ENCODE measurements around the gene UBE2D2. TPM values are rescaled to one million over a fixed set of nuclear protein-coding genes. Genes with fewer than 3 reads are reported as not detected.
A peak's percentile ranks its signal among the peaks of the same experiment; 100 is the strongest.

UBE2D2 gene
- total and polyA plus RNA-seq, 2 of the 13 experiments (the other 11 are each of a cell fraction or from before 2014, with no cell fraction given): 79.1 to 109 TPM

DNA sequence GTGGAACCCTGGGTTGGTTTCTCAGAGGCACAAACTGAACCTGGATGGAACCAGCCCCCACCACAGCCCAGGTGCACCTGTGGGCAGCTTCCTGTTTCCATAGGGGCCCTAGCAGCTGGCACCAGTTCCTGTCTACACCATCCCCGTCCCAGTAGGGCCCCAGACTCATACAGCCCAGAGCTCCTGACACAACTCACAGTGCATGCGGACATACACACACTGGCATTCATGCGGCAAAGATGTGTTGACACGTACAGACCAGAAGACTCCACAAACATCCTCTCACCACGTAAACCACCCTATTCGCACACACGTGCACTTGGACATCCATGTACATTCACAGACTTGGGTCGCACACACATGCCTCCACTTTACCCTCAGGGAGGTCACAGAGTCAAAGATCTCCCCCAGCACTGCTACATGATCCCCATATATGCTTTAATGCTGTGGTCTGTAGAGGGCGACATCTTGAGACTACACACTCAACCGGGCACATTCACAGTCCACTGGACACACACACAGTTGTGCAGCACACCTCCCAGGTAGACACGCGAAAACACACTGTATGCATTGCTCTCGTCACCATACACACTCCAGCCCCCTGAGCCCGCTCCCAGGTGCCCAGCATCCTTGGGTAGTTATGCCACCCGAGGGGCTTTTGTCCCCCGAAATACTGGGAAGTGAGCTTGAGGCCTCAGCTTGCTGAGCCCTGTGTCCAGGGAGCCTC, 109.4 kb downstream of the UBE2D2 start (continued):
- TF ChIP-seq STAG1 (CRISPR knock-in tag; IDR thresholded peaks at IDR 0.05) (peak; percentile 32), PHF20 (CRISPR knock-in tag; IDR thresholded peaks at IDR 0.05) (peak; percentile 3; the same call in 1 of the 2 replicates), ATM (IDR thresholded peaks at IDR 0.05; ENCODE audit: borderline replicate concordance) (no peak), ASH2L (IDR thresholded peaks at IDR 0.05; ENCODE audit: insufficient read length, low read depth, low read length) (peak; percentile 39), ZNF687 (CRISPR knock-in tag; IDR thresholded peaks at IDR 0.05) (peak; percentile 67), ZFY (CRISPR knock-in tag; IDR thresholded peaks at IDR 0.05) (0 out of 2 replicates have a peak, but pooled peaks have one; percentile 23), SSRP1 (CRISPR knock-in tag; IDR thresholded peaks at IDR 0.05) (0 out of 2 replicates have a peak, but pooled peaks have one; percentile 35), GATAD2A (CRISPR knock-in tag; IDR thresholded peaks at IDR 0.05) (0 out of 2 replicates have a peak, but pooled peaks have one; percentile 3), ZSCAN25 (CRISPR knock-in tag; IDR thresholded peaks at IDR 0.05) (peak; percentile 28; the same call in 1 of the 2 replicates), POGK (CRISPR knock-in tag; conservative IDR thresholded peaks at IDR 0.05) (0 out of 2 replicates have a peak, but pooled peaks have one; percentile 4), FOXP4 (CRISPR knock-in tag; IDR thresholded peaks at IDR 0.05) (no peak), ZMYM2 (CRISPR knock-in tag; IDR thresholded peaks at IDR 0.05) (no peak), KDM6A (CRISPR knock-in tag; IDR thresholded peaks at IDR 0.05; ENCODE audit: low read depth) (no peak), ZNF263 (CRISPR knock-in tag; IDR thresholded peaks at IDR 0.05) (0 out of 2 replicates have a peak, but pooled peaks have one; percentile 4), YEATS4 (CRISPR knock-in tag; IDR thresholded peaks at IDR 0.05; ENCODE audit: borderline replicate concordance) (peak; percentile 11; the same call in 1 of the 2 replicates), PCBP2 (optimal IDR thresholded peaks at IDR 0.05; ENCODE audit: low read depth, low read length, poor library complexity, severe bottlenecking) (no peak), FOXC1 (CRISPR knock-in tag; IDR thresholded peaks at IDR 0.05; ENCODE audit: borderline replicate concordance) (peak; percentile 54; the same call in 1 of the 2 replicates), ZNF629 (CRISPR knock-in tag; conservative IDR thresholded peaks at IDR 0.05) (0 out of 2 replicates have a peak, but pooled peaks have one; percentile 14)
- TF ChIP-seq, protein P1, sequence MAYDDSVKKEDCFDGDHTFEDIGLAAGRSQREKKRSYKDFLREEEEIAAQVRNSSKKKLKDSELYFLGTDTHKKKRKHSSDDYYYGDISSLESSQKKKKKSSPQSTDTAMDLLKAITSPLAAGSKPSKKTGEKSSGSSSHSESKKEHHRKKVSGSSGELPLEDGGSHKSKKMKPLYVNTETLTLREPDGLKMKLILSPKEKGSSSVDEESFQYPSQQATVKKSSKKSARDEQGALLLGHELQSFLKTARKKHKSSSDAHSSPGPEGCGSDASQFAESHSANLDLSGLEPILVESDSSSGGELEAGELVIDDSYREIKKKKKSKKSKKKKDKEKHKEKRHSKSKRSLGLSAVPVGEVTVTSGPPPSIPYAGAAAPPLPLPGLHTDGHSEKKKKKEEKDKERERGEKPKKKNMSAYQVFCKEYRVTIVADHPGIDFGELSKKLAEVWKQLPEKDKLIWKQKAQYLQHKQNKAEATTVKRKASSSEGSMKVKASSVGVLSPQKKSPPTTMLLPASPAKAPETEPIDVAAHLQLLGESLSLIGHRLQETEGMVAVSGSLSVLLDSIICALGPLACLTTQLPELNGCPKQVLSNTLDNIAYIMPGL (CRISPR knock-in tag; IDR thresholded peaks at IDR 0.05; ENCODE audit: borderline replicate concordance in 1 of 2, low read depth in 1 of 2): peak in 1 of 2 experiments; percentile 57; a peak in 1 of 4 replicates
